GM18868 (cell line): ENCODE measurements around the gene RAD51B.

Source experiments
- ATAC-seq: cut with Tn5 transposase; IDR thresholded peaks from one replicate; pipeline ENCODE4 v1.9.1; 2021; ENCODE audit warnings: mild to moderate bottlenecking, moderate library complexity; ENCODE audit not compliant: unreplicated experiment

RAD51B gene

GRCh38 chr14:68394118-68394763, 574.7 kb downstream of the RAD51B start:
- ATAC-seq: no peak

DNA sequence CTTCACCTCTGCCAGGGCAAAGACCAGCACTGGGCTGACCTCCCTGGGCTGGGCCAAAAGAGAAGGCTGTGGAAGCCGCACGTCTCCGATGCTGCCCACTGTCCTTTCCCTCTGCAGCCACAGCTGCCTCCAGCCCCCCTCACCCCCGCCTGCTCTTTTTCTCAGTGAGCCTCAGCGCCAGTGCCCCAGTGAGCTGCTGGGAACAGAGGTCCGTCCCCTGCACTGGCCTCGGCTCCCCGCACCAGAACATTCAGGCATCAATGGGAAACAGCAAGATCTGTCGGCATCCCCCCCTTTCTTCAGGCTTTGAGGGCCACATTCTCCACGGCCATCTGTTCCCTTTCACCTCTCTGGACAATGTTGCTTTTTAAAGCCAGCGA, 575.2 kb downstream of the RAD51B start:
- no peak for ATAC-seq

- no peak for ATAC-seq
Observed at GRCh38 chr14:68395604-68396003, 576.0 kb downstream of the RAD51B start.

- no peak for ATAC-seq
Observed at GRCh38 chr14:68396461-68396860, 576.9 kb downstream of the RAD51B start.

GRCh38 chr14:68397371-68397811, 577.8 kb downstream of the RAD51B start:
- no peak for ATAC-seq

- no peak for ATAC-seq
Observed at GRCh38 chr14:68397822-68398221, 578.2 kb downstream of the RAD51B start.

DNA sequence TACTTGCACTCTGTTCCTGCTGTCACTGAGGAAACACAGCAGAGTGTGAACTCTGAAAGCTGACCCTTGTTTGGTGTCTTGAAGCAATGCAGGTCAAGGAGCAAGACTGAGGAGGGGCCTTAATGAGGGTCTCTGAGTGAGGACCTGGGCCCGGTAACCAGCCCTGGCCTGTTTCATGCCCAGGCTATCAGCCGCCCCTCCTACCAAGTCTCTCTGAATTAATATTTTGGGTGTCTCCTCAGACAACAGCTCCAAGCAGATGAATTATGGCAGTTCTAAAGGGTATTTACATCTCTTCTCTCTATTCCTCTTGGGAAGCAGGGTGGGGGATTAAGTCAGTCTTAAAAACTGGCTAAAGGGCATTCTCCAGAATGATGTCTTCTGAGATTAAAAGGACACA, 578.8 kb downstream of the RAD51B start:
- no peak for ATAC-seq

DNA sequence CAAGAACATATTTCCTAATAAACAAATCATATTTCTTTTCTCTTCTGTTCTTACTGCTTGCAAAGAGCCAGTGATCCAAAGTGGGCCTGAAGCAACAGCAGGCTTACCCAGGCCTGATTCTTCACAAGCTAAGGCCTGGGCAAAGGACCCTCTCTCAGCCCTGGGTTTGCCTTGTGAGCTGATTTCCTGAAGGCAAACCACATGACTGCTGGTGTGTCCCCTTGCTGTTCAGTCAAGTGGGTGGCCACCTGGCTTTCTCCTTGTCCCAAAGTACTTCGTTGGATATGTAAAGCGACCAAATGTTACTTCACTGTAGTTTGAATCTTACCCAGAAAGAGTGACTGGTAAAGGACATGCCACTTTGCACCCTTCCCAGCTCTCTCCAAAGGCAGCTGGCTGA, 580.4 kb downstream of the RAD51B start:
- ATAC-seq: no peak

DNA sequence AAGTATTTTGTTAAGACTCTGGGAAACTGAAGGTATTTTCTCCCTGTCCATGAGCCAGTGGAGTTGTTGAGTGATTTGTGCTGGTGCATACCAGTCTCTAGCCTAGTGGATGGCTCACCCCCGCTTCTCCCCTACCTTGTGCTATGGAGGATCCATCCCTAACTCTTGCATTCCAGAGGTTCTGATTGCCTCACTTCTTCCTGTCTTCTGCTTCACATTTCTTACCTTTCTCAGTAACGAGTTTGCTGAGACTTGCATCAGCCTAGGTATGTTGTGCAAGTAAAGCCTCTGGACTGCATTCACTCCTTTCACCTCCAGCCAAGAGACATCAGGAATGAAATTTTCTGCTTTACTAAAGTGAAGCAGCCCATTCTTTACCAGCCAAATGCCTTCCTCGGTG, 581.7 kb downstream of the RAD51B start:
- ATAC-seq: no peak

- ATAC-seq: peak; percentile 48
Observed at GRCh38 chr14:68401855-68402254, 582.3 kb downstream of the RAD51B start.

DNA sequence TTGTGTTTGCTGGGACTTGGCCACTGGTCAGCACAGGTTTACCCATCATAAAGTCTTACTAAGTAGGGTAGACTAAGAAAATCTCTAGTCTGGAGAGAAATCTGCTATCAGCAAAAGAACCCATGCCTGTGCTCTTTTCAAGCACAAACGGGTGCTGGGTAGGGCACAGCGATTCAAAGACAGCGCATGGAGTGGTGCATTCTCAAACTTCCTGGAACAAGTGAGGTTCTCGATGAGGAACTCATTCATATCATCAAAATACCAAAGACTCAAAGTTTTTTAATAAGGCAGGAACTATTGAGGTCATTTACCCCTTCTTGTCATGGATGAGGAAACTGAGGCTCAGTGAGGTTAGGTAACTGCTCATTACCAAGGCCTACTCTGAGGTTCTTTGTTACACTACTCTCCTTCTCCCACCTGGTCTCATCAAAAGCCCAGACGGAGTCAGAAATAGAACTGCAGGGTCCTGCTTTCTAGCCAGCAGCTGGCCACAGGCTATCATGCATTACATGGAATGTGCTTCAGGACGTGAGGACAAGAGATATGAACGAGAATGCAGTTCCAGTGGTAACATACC, 583.0 kb downstream of the RAD51B start:
- ATAC-seq: no peak

GRCh38 chr14:68403191-68404145, 583.9 kb downstream of the RAD51B start:
- ATAC-seq: no peak

- ATAC-seq: no peak
Observed at GRCh38 chr14:68404146-68404527, 584.6 kb downstream of the RAD51B start.

- peak; percentile 36 for ATAC-seq
Observed at GRCh38 chr14:68404652-68405183, 585.1 kb downstream of the RAD51B start.

DNA sequence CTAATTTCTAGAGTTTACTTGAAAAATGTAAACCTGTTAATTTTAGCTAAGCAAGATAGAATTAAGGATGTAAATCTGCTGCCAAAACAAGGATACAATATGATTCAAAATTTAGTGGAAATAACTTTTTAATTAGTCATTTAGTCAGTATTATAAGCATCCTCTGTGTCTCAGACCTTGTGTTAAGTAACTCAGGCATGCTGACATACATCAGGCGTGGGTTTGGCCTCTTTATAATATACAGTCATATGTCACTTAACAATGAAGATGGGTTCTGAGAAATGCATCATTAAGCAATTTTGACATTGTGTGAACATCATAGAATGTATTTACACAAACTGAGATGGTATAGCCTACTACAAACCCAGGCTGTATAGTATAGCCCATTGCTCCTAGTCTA, 586.4 kb downstream of the RAD51B start:
- no peak for ATAC-seq

DNA sequence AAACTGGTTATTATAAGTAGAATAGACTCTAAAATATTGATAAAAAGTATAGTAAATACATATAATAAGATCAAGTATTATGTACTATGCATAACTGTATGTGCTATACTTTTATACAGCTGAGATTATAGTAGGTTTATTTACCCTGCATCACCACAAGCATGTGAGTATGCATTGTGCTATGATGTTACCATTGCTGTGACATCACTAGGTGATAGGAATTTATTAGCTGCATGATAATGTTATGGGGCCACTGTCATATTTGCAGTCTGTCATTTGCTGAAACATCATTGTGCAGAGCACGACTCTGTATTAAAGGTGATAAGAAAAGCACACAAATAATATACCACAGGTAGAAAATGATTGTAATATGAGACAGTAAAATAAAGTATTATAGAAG, 587.7 kb downstream of the RAD51B start:
- no peak for ATAC-seq

DNA sequence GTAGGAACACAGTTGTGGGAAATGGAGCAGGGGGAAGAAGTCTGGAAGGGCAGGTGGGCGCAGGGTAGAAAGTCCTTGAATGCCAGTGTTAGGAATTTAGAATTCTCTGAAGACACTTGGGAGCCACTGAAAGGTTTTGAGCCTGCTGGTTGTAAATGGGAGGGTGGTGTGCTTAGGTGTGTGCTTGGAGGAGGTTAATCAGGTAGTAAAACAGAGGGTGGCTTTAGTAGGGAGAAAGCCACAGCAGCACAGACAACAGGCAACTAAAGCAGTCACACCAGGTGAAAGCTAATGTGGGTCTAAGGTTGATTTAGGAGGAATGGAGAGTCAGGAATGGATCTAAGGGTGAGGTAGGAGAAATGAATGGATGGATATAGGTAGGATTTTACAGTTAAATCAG, 588.2 kb downstream of the RAD51B start:
- no peak for ATAC-seq

DNA sequence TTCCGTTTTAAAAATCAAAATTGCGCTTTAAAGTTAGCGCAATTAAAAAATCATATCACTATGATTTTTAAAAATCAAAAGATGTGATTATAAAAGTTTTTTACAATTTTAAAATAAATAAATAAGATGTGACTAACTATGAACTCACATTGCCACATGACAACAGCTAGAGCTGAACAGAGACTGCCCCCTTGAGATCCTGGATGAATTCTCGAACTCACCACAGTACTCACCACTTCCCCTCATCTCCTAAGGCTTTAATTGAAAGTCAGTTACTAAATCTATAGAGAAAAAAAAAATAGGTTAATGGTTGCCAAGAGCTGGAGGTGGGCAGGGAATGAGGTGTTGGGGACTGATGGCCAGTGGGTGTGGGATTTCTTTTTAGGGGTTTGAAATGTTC, 589.1 kb downstream of the RAD51B start:
- ATAC-seq: no peak

- no peak for ATAC-seq
Observed at GRCh38 chr14:68409387-68409786, 589.8 kb downstream of the RAD51B start.

GRCh38 chr14:68412505-68413465, 593.2 kb downstream of the RAD51B start:
- no peak for ATAC-seq
